Epithelial cell of proximal tubule (primary cell): Measurements from ENCODE around the gene MYOG. TPM values are rescaled to one million over a fixed set of nuclear protein-coding genes. Genes with fewer than 3 reads are reported as not detected.

Source experiments
- DNase-seq: peaks from one replicate; pipeline ENCODE4 v3.0.0-alpha.2; 2011; ENCODE audit warnings: low read depth
- H3K4me3 ChIP-seq: 2 replicates; pipeline ENCODE4 v1.5.1; 2011; ENCODE audit warnings: low read depth, mild to moderate bottlenecking, low read length
- total RNA-seq: library from RNA; depleted of rRNA; stranded (reverse); fragments of >200 nt; gene quantifications from 2 replicates; pipeline ENCODE4 v1.2.3, GENCODE V29; 2015
- TF ChIP-seq, protein P1 (sequence below): conservative IDR thresholded peaks from 2 replicates; pipeline ENCODE4 v1.5.1; 2012; ENCODE audit warnings: low read depth, mild to moderate bottlenecking, low read length

The MYOG gene
- total RNA-seq, 1 donor from 2014 or later = not detected

DNA sequence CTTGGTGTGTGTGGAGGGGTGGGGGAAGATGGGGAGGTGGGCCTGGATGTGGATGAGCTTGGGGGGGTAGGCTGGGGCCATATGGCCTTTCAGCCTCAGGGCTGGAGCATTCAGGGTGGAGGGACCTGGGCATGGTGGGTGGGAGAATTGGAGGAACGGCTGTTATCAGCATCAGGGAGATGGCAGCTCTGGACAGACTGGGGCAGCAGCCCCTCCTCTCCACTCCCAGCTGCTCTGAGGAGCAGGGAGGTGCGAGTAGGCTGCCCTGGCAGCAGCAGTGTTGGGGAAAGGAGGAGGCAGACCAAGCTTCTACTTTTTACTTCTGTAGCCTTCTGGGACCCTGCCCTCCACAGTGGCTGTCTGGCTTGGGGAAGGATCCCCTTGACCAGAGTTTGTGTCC, 49.3 kb downstream of the MYOG start:
- no peak overlapping the region for H3K4me3 ChIP-seq
- TF ChIP-seq, protein P1, sequence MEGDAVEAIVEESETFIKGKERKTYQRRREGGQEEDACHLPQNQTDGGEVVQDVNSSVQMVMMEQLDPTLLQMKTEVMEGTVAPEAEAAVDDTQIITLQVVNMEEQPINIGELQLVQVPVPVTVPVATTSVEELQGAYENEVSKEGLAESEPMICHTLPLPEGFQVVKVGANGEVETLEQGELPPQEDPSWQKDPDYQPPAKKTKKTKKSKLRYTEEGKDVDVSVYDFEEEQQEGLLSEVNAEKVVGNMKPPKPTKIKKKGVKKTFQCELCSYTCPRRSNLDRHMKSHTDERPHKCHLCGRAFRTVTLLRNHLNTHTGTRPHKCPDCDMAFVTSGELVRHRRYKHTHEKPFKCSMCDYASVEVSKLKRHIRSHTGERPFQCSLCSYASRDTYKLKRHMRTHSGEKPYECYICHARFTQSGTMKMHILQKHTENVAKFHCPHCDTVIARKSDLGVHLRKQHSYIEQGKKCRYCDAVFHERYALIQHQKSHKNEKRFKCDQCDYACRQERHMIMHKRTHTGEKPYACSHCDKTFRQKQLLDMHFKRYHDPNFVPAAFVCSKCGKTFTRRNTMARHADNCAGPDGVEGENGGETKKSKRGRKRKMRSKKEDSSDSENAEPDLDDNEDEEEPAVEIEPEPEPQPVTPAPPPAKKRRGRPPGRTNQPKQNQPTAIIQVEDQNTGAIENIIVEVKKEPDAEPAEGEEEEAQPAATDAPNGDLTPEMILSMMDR = no peak
- DNase-seq = no peak

DNA sequence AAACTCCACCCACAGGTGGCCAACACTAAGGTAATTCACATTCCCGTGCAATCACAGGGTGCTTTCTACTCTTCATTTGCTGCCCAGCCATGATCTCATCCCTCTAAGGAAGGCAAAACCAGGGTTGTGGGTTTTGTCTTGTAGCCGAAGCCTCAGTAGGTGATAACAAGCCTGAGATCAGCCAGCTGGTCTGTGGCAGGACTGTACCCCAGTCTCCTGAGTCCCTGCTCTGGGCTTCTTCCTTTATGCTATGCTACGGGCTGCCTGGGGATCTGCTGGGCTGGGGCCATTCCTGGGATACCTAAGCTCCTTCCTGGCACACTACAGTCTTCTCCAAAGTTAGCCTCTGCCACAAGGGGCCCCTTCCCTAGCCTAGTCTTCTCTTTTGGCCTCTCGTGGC, 49.7 kb downstream of the MYOG start:
- H3K4me3 ChIP-seq = no peak overlapping the region
- no peak for DNase-seq
- TF ChIP-seq, protein P1 = no peak

DNA sequence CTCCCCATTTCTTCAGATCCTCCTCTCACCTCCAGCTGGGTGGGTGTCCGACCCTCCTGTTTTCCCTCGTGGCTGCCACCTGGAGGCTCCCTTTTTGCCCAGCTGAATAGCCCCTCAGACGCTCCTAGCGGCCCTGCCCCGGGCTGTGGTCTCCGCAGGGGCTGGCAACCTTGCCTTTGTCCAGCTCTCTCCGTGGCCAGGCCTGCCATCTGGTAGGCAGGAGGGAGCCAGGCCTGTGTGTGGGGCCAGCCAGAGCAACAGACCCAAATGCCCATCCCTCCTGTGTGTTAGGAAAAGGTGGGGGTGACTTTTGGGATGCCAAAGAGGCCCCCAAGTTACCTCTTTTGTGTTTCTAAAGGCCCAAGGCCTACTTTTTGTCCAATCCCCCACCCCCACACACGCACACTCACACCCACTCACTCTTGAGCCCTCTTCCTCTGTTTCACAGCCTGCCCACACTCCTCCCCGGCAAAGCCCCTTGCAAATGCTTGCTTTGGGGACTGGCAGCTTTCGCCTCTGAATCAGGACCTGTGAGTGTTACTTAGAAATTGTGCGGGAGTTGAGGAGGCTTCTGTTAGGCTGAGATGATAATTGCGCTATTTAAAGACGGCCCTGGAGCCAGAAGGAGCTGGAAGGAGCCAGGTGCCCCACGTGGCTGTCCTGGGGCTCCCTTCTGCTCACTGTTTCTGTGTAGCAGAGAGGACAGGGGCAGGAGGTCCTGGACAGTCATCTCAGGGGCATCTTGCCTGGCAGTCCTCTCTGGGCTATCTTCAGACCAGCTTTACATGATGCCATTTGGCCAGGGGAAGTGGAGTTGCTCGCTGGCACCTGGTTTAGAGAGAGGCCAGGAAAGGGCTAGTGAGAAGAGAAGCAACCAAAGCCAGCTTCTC, 50.5 kb downstream of the MYOG start:
- no peak overlapping the region for H3K4me3 ChIP-seq
- TF ChIP-seq, protein P1 = no peak
- no peak for DNase-seq

DNA sequence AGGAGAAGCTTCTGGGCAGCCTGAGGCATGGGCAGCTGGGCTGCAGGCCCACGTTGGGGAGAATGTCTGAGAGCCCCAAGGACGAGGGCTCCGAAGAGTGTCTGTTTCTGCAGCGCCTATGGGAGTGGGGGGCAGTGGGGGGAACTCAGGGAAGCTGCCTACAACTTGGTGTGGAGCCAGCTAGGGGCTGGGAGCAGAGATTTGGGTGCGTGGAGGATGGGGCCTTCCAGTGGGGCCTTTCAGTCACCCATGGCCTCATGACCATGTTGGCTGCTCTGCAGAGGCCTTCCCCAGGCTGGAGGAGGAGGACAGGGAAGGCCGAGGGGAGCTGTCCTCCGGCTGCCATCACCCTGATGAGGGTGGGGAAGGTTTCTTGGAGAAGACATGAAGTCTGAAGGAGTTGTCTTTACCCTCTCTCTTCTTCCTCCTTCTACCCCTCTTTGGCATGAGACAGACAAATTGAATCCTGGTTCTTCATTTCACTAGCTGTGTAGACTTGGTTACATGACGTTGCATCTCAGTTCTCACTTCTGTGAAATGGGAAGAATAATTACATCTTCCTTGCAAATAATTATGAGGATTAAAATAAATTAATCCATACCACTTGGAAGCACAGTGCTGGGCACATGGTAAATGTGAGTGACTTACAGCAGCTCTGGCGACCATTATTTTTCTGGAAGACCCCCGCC, 51.2 kb downstream of the MYOG start:
- DNase-seq = no peak
- no peak overlapping the region for H3K4me3 ChIP-seq
- TF ChIP-seq, protein P1 = no peak

DNA sequence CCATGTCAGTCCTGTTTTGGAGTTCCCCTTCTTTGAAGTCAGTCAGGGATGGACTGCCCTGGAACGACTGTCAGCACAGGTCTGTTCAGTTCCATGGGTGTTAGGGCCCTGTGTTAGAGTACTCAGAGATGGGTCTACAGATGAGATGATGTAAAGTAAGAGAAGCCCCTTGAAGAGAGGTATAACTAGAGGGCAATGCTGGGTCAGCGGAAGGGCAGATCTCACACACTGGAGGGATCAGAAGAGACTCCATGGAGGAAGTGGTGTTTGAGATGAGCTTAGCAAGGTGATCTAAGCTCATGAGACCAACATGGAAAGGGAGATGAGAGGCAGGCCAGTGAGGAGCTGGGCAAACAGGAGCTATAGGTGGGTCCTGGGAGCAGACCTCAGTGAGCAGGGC, 51.9 kb downstream of the MYOG start:
- DNase-seq = no peak
- no peak overlapping the region for H3K4me3 ChIP-seq
- TF ChIP-seq, protein P1 = no peak

DNA sequence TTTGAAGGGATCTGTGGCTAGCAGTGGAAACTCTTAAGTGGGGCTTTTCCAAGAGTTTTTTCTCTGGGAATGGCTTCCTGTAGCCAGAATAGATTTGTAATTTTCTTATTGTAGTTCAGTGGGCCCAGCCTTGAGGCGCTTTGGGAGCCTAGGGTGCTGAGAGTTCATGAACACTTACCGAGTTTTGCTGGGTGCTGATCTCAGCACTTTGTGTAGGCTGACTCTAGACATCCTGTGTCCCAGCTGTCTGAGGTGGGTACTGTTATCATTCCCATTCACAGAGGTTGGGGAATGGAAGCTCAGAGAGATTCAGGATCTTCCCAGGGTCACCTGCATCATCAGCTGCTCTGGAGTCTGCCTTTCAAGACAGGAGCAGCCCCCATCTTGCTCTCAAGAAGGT, 52.5 kb downstream of the MYOG start:
- TF ChIP-seq, protein P1 = no peak
- no peak for DNase-seq
- H3K4me3 ChIP-seq = no peak overlapping the region

Other genes starting within 250 kb of the MYOG start
- gene RABIF, start 196.9 kb downstream of the MYOG start, total RNA-seq = 9.2 and 12.7 TPM in 2 replicates
- gene KLHL12, start 158.8 kb downstream of the MYOG start, total RNA-seq = 19.2 and 25.9 TPM in 2 replicates
- gene ADIPOR1, start 127.7 kb downstream of the MYOG start, total RNA-seq = 59.0 and 73.9 TPM in 2 replicates
- gene CYB5R1, start 118.8 kb downstream of the MYOG start, total RNA-seq = 15.0 and 24.7 TPM in 2 replicates
- gene TMEM183A, start 78.6 kb downstream of the MYOG start, total RNA-seq = 79.2 and 80.5 TPM in 2 replicates
- gene PPFIA4, start 59.5 kb downstream of the MYOG start, total RNA-seq = 0.14 and 11.6 TPM in 2 replicates
- 3.7 and 12.3 TPM in 2 replicates for gene ADORA1, start 41.7 kb upstream of the MYOG start, total RNA-seq
- gene MYBPH, start 89.8 kb upstream of the MYOG start, total RNA-seq = not detected in 2 replicates
- 0.86 TPM in 1 of 2 replicates, not detected in the other for gene CHI3L1, start 100.7 kb upstream of the MYOG start, total RNA-seq
- not detected in 2 replicates for gene CHIT1, start 143.7 kb upstream of the MYOG start, total RNA-seq
- 9.1 and 22.7 TPM in 2 replicates for gene BTG2, start 219.5 kb upstream of the MYOG start, total RNA-seq